Right lobe of liver (tissue), 4 donors: ENCODE data around the gene C11orf54.

Source experiments
- CTCF ChIP-seq, 4 donors: fragments of 200-600 bp in 3 of 4; fragments of 450-650 bp in 1 of 4; IDR thresholded peaks; one replicate each; pipeline versions ENCODE4 v1.5.1 to v1.8.0; 2016 to 2022; ENCODE audit warnings: antibody characterized with exemption in 4 of 4, mild to moderate bottlenecking in 2 of 4
- POLR2A ChIP-seq: fragments of 450-650 bp; IDR thresholded peaks from one replicate; pipeline ENCODE4 v1.6.1; 2017; ENCODE audit warnings: antibody characterized with exemption, mild to moderate bottlenecking
- donor health status: DM: no; HTN: no; CAD: no.
- donor health status: DM: no; HTN: no; CAD: no.
- donor health status: DM: no; HTN: yes; CAD: no.

GRCh38 chr11:93736129-93736528, 5.3 kb upstream of the C11orf54 start:
- no peak for TF ChIP-seq CTCF (IDR thresholded peaks at IDR 0.05)
- TF ChIP-seq POLR2A = no peak
